Heart left ventricle (tissue), 16 donors: ENCODE data around the gene LCN9. TPM values are rescaled to one million over a fixed set of nuclear protein-coding genes. Genes with fewer than 3 reads are reported as not detected.

Source experiments
- ATAC-seq, 4 donors: fragments of 200-7000 bp; cut with Tn5 transposase; one replicate each; pipeline ENCODE4 v1.9.1; 2020 to 2022; ENCODE audit warnings: moderate library complexity in 4 of 4, mild to moderate bottlenecking in 3 of 4, moderate number of reproducible peaks in 1 of 4
- DNase-seq, 5 donors: peaks; one replicate each; pipeline ENCODE4 v3.0.0-alpha.2; 2020
- H3K27ac ChIP-seq, 12 donors: fragments of 200-600 bp; sonication (generic) in 4 of 12; one replicate each; pipeline versions ENCODE4 v1.5.0 to v1.8.0; 2016 to 2022; ENCODE audit warnings: mild to moderate bottlenecking in 2 of 12
- H3K27me3 ChIP-seq, 9 donors: fragments of 200-600 bp; sonication (generic) in 2 of 9; one replicate each; pipeline versions ENCODE4 v1.5.1 to v1.8.0; 2016 to 2022; ENCODE audit warnings: mild to moderate bottlenecking in 3 of 9
- H3K36me3 ChIP-seq, 9 donors: fragments of 200-600 bp; sonication (generic) in 2 of 9; one replicate each; pipeline versions ENCODE4 v1.5.0 to v1.8.0; 2018 to 2022; ENCODE audit warnings: mild to moderate bottlenecking in 2 of 9
- H3K4me1 ChIP-seq, 12 donors: fragments of 200-600 bp; sonication (generic) in 4 of 12; one replicate each; pipeline versions ENCODE4 v1.5.0 to v1.8.0; 2016 to 2022; ENCODE audit warnings: mild to moderate bottlenecking in 3 of 12
- H3K4me3 ChIP-seq, 12 donors: fragments of 200-600 bp; sonication (generic) in 4 of 12; one replicate each; pipeline versions ENCODE4 v1.5.0 to v1.8.0; 2017 to 2022; ENCODE audit warnings: mild to moderate bottlenecking in 9 of 12, moderate library complexity in 4 of 12
- H3K9me3 ChIP-seq, 12 donors: fragments of 200-600 bp; sonication (generic) in 4 of 12; one replicate each; pipeline versions ENCODE4 v1.5.0 to v1.8.0; 2016 to 2022; ENCODE audit warnings: mild to moderate bottlenecking in 1 of 12
- POLR2A ChIP-seq, 2 donors: fragments of 450-650 bp; IDR thresholded peaks; one replicate each; pipeline ENCODE4 v1.6.1; 2017; ENCODE audit warnings: antibody characterized with exemption in 2 of 2, mild to moderate bottlenecking in 2 of 2, moderate library complexity in 2 of 2
- WGBS, 4 donors: extraction: QIAGEN DNeasy Blood & Tissue Kit in 2 of 4; methylation state at CpG; one replicate each; pipeline versions ENCODE4 v1.1.5 to v1.1.7; 2013 to 2018; 5-methylcytosine and 5-hydroxymethylcytosine counted together
- intact Hi-C, 10 donors: fragments of 100-400 bp; cut with DNase I; formaldehyde crosslinking; loops; one replicate each; pipeline versions ENCODE4 v1.11.1 to v1.14.2; 2022
- polyA plus RNA-seq, 2 donors: library from polyadenylated mRNA; stranded (reverse); fragments of 200-250 nt; gene quantifications; one replicate each; pipeline ENCODE4 v1.2.3, GENCODE V29; 2013
- total RNA-seq, 9 donors: library from RNA; depleted of rRNA in 2 of 9; stranded (reverse); fragments of >200 nt in 2 of 9; fragmentation: NEBNext Ultra II Directional in 3 of 9; extraction: Animal tissue kit (Norgen Biotek cat#: 25700) in 3 of 9; gene quantifications; one replicate each; pipeline versions ENCODE4 v1.1.0 to v1.2.4, GENCODE V29; 2016 to 2023
- TF ChIP-seq, protein P1 (sequence below), 12 donors: fragments of 200-600 bp; sonication (generic) in 4 of 12; IDR thresholded peaks; one replicate each; pipeline versions ENCODE4 v1.5.0 to v1.8.0; 2018 to 2022; ENCODE audit warnings: antibody characterized with exemption in 12 of 12, mild to moderate bottlenecking in 5 of 12
- donor health status: ischemic (EF 13 %, LVEDD 7.1; RV severe dilation, severe dysfunction).
- donor health status: healthy with polysubstance abuse.
- donor health status: DM: no; HTN: yes; CAD: no.
- donor health status: DM: no; HTN: no; CAD: no.
- donor health status: ischemic (EF 25% LVEDD 6.9; RV normal size, moderate dysfunction).
- donor health status: ischemic (EF 25% LVEDD 5.7; RV mildly dilated, moderate dysfunction).
- donor health status: healthy.
- donor health status: DM: yes; HTN: yes; CAD: no.
- donor health status: ischemic (EF 35%, LVEDD 5.7; RV mildly dilated, moderate dysfunction).
- donor health status: nonischemic (EF 11% LVEDD 7.7; RV severe dilation, severe dysfunction).
- donor health status: DM: yes; HTN: yes; CAD: no.
- donor health status: PGD.
- donor health status: ischemic (EF 29% LVEDD 5.4; RV normal size, mild dysfunction).
- donor health status: nonischemic (EF 23%, LVEDD 6.1; RV moderate dilation, normal function).

LCN9 gene
- total and polyA plus RNA-seq, 11 donors = not detected

DNA sequence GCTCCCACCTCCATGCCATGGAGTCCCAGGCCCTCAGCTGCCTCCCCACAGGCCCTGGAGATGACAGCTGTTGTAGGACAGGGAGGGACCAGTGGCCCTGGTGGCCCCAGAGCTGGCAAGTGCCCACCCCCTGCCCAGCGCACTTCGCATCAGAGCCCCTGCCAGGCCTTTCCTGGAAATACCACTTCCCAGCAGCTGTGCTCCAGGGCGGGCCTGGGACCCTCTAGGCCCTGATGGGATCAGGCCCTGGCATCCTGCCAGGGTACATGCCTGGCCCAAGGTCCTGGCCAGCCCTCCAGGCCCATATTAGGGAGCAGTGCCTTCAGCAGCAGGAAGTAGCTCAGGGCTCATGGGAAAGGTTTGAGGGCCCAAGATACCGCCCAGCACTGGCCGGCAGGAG lies 41.4 kb downstream of the LCN9 start:
- ATAC-seq (peak; percentile 11 to 54 (median 47)), DNase-seq (peak in 3 of 5 donors; percentile 23 to 47 (median 43))
- intact Hi-C loops = loop anchor here in 5 of 10 donors (5.0 to 10.0 kb wide), 6 partner anchors 200 to 420 kb away; partner anchors contain the start of genes CAMSAP1 (in 1 of the 5) and UBAC1 (in 1 of the 5)

DNA sequence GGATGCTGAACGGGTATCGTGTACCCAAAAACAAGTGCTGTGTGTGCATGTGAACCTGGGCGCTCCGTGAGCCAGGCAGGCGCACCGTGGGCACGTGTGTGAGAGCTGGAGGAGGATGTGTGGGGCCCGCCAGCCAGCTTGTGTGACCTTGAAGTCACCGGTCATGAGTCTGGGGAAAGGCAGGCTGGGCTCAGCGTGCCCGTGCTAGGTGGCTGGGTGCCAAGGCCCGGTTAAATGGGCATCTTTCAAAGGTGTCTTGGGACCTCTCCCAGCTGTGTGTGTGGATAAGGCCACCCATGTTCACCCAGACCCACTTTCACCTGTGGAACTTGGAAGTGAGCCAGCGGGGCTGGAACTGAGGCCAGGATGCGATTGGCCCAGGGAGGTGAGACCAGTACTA lies 42.3 kb downstream of the LCN9 start:
- H3K36me3 ChIP-seq = no peaks in the 10 kb centered on the region
- DNase-seq (peak in 2 of 5 donors; percentile 35 to 68), ATAC-seq (peak; percentile 24 to 71 (median 54))
- intact Hi-C loops = loop anchor here in 4 of 10 donors (10.0 kb wide), 3 partner anchors 199 to 419 kb away; partner anchors contain the start of gene CAMSAP1 (in 1 of the 4)
- no peak overlapping the region for H3K27ac ChIP-seq
- H3K4me3 ChIP-seq = no peak overlapping the region
- 36 to 47% (median 46%) methylated on average over 14 of the region's 14 CpGs for WGBS, 4 donors
- peaks cover 0 to 45% (median 18%) of the 10 kb centered on the region in 9 donors for H3K27me3 ChIP-seq
- peaks cover 0 to 30% (median 10%) of the 10 kb centered on the region in 12 donors for H3K4me1 ChIP-seq
- no peaks in the 10 kb centered on the region for H3K9me3 ChIP-seq
- no peak for TF ChIP-seq POLR2A (IDR thresholded peaks at IDR 0.05)

More for the DNA sequence above, 41.4 kb downstream of the LCN9 start:
- Histone ChIP-seq H3K9me3 (no peaks in the 10 kb centered on the region), H3K4me3 (peak overlapping the region in 3 of 12 donors; percentile 3 to 29 (median 25)), H3K27me3 (peaks cover 0 to 45% (median 18%) of the 10 kb centered on the region in 9 donors), H3K27ac (no peak overlapping the region), H3K36me3 (no peaks in the 10 kb centered on the region), H3K4me1 (peaks cover 0 to 30% (median 10%) of the 10 kb centered on the region in 12 donors)
- no peak for TF ChIP-seq POLR2A (IDR thresholded peaks at IDR 0.05)
- TF ChIP-seq, protein P1, sequence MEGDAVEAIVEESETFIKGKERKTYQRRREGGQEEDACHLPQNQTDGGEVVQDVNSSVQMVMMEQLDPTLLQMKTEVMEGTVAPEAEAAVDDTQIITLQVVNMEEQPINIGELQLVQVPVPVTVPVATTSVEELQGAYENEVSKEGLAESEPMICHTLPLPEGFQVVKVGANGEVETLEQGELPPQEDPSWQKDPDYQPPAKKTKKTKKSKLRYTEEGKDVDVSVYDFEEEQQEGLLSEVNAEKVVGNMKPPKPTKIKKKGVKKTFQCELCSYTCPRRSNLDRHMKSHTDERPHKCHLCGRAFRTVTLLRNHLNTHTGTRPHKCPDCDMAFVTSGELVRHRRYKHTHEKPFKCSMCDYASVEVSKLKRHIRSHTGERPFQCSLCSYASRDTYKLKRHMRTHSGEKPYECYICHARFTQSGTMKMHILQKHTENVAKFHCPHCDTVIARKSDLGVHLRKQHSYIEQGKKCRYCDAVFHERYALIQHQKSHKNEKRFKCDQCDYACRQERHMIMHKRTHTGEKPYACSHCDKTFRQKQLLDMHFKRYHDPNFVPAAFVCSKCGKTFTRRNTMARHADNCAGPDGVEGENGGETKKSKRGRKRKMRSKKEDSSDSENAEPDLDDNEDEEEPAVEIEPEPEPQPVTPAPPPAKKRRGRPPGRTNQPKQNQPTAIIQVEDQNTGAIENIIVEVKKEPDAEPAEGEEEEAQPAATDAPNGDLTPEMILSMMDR (IDR thresholded peaks at IDR 0.05) = no peak
- 45 to 86% (median 56%) methylated on average over 4 to 5 of the region's 5 CpGs for whole genome bisulfite sequencing, 4 donors

GRCh38 chr9:135706288-135706687 lies 43.2 kb downstream of the LCN9 start:
- Histone ChIP-seq H3K4me3 (no peak overlapping the region), H3K36me3 (no peaks in the 10 kb centered on the region), H3K4me1 (peaks cover 0 to 30% (median 10%) of the 10 kb centered on the region in 12 donors), H3K27me3 (peaks cover 0 to 45% (median 18%) of the 10 kb centered on the region in 9 donors), H3K9me3 (no peaks in the 10 kb centered on the region), H3K27ac (no peak overlapping the region)
- TF ChIP-seq, protein P1 (IDR thresholded peaks at IDR 0.05) = no peak
- no peak for TF ChIP-seq POLR2A (IDR thresholded peaks at IDR 0.05)
- intact Hi-C loops = loop anchor here in 4 of 10 donors (10.0 kb wide), 3 partner anchors 199 to 419 kb away; partner anchors contain the start of gene CAMSAP1 (in 1 of the 4)
- no peak for DNase-seq
- no peak for ATAC-seq
- WGBS, 4 donors = 85 to 90% (median 86%) methylated on average over 5 to 9 of the region's 9 CpGs

- Histone ChIP-seq H3K27me3 (peaks cover 0 to 37% (median 11%) of the 10 kb centered on the region in 9 donors), H3K4me1 (peaks cover 0 to 19% (median 1%) of the 10 kb centered on the region in 12 donors), H3K27ac (no peak overlapping the region), H3K36me3 (no peaks in the 10 kb centered on the region), H3K9me3 (no peaks in the 10 kb centered on the region), H3K4me3 (no peak overlapping the region)
- DNase-seq (no peak), ATAC-seq (no peak)
- intact Hi-C loops = loop anchor here in 4 of 10 donors (10.0 kb wide), 3 partner anchors 197 to 417 kb away; partner anchors contain the start of gene CAMSAP1 (in 1 of the 4)
- no peak for TF ChIP-seq POLR2A (IDR thresholded peaks at IDR 0.05)
- TF ChIP-seq, protein P1 (IDR thresholded peaks at IDR 0.05) = no peak
- 40 to 44% (median 43%) methylated on average over 20 to 23 of the region's 23 CpGs for WGBS, 4 donors
Observed at GRCh38 chr9:135707252-135708138, 44.4 kb downstream of the LCN9 start.
